Thyroid gland (tissue), 4 donors: ENCODE data around the gene ETAA1. TPM values are rescaled to one million over a fixed set of nuclear protein-coding genes. Genes with fewer than 3 reads are reported as not detected.

Experiments
- DNase-seq, 2 donors: peaks; one replicate each; pipeline ENCODE4 v3.0.0-alpha.2; 2019
- H3K27ac ChIP-seq, 3 donors: fragments of 200-600 bp; sonication (generic); 1 replicate in 2 of 3; 2 replicates in 1 of 3; pipeline ENCODE4 v1.5.1; 2016 to 2019; ENCODE audit warnings: mild to moderate bottlenecking in 1 of 3, moderate library complexity in 1 of 3
- H3K27me3 ChIP-seq: fragments of 200-600 bp; sonication (generic); one replicate; pipeline ENCODE4 v1.5.1; 2019
- H3K36me3 ChIP-seq, 2 donors: fragments of 200-600 bp; sonication (generic); one replicate each; pipeline ENCODE4 v1.5.1; 2016 to 2019
- H3K4me1 ChIP-seq, 2 donors: fragments of 200-600 bp; sonication (generic); one replicate each; pipeline ENCODE4 v1.5.1; 2017 to 2019
- H3K4me3 ChIP-seq, 3 donors: fragments of 200-600 bp; sonication (generic); replicated peaks in 1 of 3; 1 replicate in 2 of 3; 2 replicates in 1 of 3; pipeline ENCODE4 v1.5.1; 2016; ENCODE audit warnings: mild to moderate bottlenecking in 1 of 3
- H3K9me3 ChIP-seq: fragments of 200-600 bp; sonication (generic); one replicate; pipeline ENCODE4 v1.5.1; 2017
- CTCF ChIP-seq, 6 experiments: fragments of 200-600 bp in 3 of 6; fragments of 450-650 bp in 3 of 6; sonication (generic) in 3 of 6; IDR thresholded peaks; one replicate each; pipeline ENCODE4 v1.5.1; 2016 to 2019; ENCODE audit warnings: antibody characterized with exemption in 6 of 6, mild to moderate bottlenecking in 2 of 6, inconsistent platforms in 1 of 6, moderate library complexity in 1 of 6
- POLR2A ChIP-seq, 2 donors: fragments of 450-650 bp; IDR thresholded peaks; one replicate each; pipeline ENCODE4 v1.6.1; 2017; ENCODE audit warnings: antibody characterized with exemption in 2 of 2, mild to moderate bottlenecking in 2 of 2, moderate library complexity in 1 of 2
- WGBS, 2 donors: methylation state at CpG; one replicate each; pipeline ENCODE4 v1.1.5; 2017; 5-methylcytosine and 5-hydroxymethylcytosine counted together
- intact Hi-C: fragments of 100-400 bp; cut with DNase I; formaldehyde crosslinking; loops from one replicate; pipeline ENCODE4 v1.15.1; 2023
- total RNA-seq, 4 donors: library from RNA; depleted of rRNA; stranded (reverse); fragments of >200 nt; gene quantifications; one replicate each; pipeline ENCODE4 v1.2.3, GENCODE V29; 2016

Gene ETAA1
- total RNA-seq, 4 donors from 2014 or later, result 23.4 to 34.4 (median 25.9) TPM

- 81 to 93% methylated on average over 4 of the region's 4 CpGs for WGBS, 2 donors
- H3K4me1 ChIP-seq, result no peaks in the 10 kb centered on the region
- no peak for TF ChIP-seq POLR2A (IDR thresholded peaks at IDR 0.05)
- no peak for TF ChIP-seq CTCF (IDR thresholded peaks at IDR 0.05)
Observed at GRCh38 chr2:67457699-67458098, 60.6 kb downstream of the ETAA1 start.

GRCh38 chr2:67459761-67460160, 62.6 kb downstream of the ETAA1 start:
- no peaks in the 10 kb centered on the region for H3K9me3 ChIP-seq
- TF ChIP-seq CTCF (IDR thresholded peaks at IDR 0.05) (no peak), POLR2A (IDR thresholded peaks at IDR 0.05) (no peak)
- no peak overlapping the region for H3K27ac ChIP-seq
- DNase-seq, result no peak
- H3K36me3 ChIP-seq, result no peaks in the 10 kb centered on the region
- intact Hi-C loops, result no loop called here
- 98% methylated on average over 2 of the region's 2 CpGs for WGBS, 2 donors
- H3K4me1 ChIP-seq, result no peaks in the 10 kb centered on the region
- H3K4me3 ChIP-seq, result no peak overlapping the region
- H3K27me3 ChIP-seq, result no peaks in the 10 kb centered on the region

More at GRCh38 chr2:67457699-67458098, 60.6 kb downstream of the ETAA1 start:
- Histone ChIP-seq H3K36me3 (no peaks in the 10 kb centered on the region), H3K27ac (no peak overlapping the region), H3K27me3 (no peaks in the 10 kb centered on the region), H3K4me3 (no peak overlapping the region), H3K9me3 (no peaks in the 10 kb centered on the region)
- no peak for DNase-seq
- intact Hi-C loops, result no loop called here
